DOHH2 (cell line): ENCODE results near the gene EEA1.

Experiments used
- H3F3A ChIP-seq: fragments of 200-600 bp; sonication (generic), shearing (Covaris generic); 2 replicates; pipeline ENCODE4 v1.6.0; 2016; ENCODE audit warnings: antibody characterized with exemption, mild to moderate bottlenecking; ENCODE audit not compliant: control insufficient read depth, insufficient read depth
- H3K27ac ChIP-seq: fragments of 200-600 bp; sonication (generic); 2 replicates; pipeline ENCODE4 v1.5.1; 2014; ENCODE audit warnings: low read depth, mild to moderate bottlenecking, low read length, moderate library complexity
- H3K27me3 ChIP-seq: fragments of 200-600 bp; sonication (generic); 2 replicates; pipeline ENCODE4 v1.6.1; 2014; ENCODE audit warnings: mild to moderate bottlenecking, low read length, mixed read lengths; ENCODE audit not compliant: control insufficient read depth
- H3K36me3 ChIP-seq: fragments of 200-600 bp; sonication (generic); 2 replicates; pipeline ENCODE4 v1.6.1; 2014; ENCODE audit warnings: mild to moderate bottlenecking, low read length, moderate library complexity, mixed read lengths; ENCODE audit not compliant: control insufficient read depth
- H3K4me1 ChIP-seq: fragments of 200-600 bp; sonication (generic); 2 replicates; pipeline ENCODE4 v1.6.1; 2014; ENCODE audit warnings: mild to moderate bottlenecking, low read length, mixed read lengths; ENCODE audit not compliant: control insufficient read depth
- H3K4me2 ChIP-seq: fragments of 200-600 bp; sonication (generic); 2 replicates; pipeline ENCODE4 v1.6.0; 2014; ENCODE audit warnings: mild to moderate bottlenecking, low read length, moderate library complexity
- H3K4me3 ChIP-seq: fragments of 200-600 bp; sonication (generic); 2 replicates; pipeline ENCODE4 v1.5.1; 2014; ENCODE audit warnings: mild to moderate bottlenecking, low read length, mixed read lengths
- H3K79me2 ChIP-seq: fragments of 200-600 bp; sonication (generic); 2 replicates; pipeline ENCODE4 v1.6.1; 2014; ENCODE audit warnings: mild to moderate bottlenecking, low read length, mixed read lengths; ENCODE audit not compliant: control insufficient read depth
- H3K9me2 ChIP-seq: fragments of 200-600 bp; sonication (generic); replicated peaks from 2 replicates; pipeline ENCODE4 v1.6.1; 2014; ENCODE audit warnings: mild to moderate bottlenecking, low read length, mixed read lengths; ENCODE audit not compliant: control insufficient read depth
- H3K9me3 ChIP-seq: fragments of 200-600 bp; sonication (generic); 2 replicates; pipeline ENCODE4 v1.6.1; 2014; ENCODE audit warnings: antibody characterized with exemption, low read length, mixed read lengths; ENCODE audit not compliant: control insufficient read depth, insufficient read depth
- H4K20me1 ChIP-seq: fragments of 200-600 bp; sonication (generic); 2 replicates; pipeline ENCODE4 v1.6.0; 2014; ENCODE audit warnings: low read depth, mild to moderate bottlenecking, antibody characterized with exemption, low read length, moderate library complexity; ENCODE audit not compliant: control insufficient read depth, insufficient read depth
- CTCF ChIP-seq: fragments of 200-600 bp; sonication (generic); IDR thresholded peaks from one replicate; pipeline ENCODE4 v1.5.1; 2014; ENCODE audit warnings: antibody characterized with exemption, mild to moderate bottlenecking, low read depth, low read length; ENCODE audit not compliant: poor library complexity, severe bottlenecking
- EZH2phosphoT487 ChIP-seq: fragments of 200-600 bp; sonication (generic); IDR thresholded peaks from 2 replicates; pipeline ENCODE4 v1.6.1; 2017; ENCODE audit warnings: borderline replicate concordance, mild to moderate bottlenecking, antibody characterized with exemption, low read length, moderate library complexity, mixed read lengths

Gene EEA1

GRCh38 chr12:92779902-92780301 lies 149.2 kb downstream of the EEA1 start:
- peaks cover 48% of the 10 kb centered on the region for H3K36me3 ChIP-seq

DNA sequence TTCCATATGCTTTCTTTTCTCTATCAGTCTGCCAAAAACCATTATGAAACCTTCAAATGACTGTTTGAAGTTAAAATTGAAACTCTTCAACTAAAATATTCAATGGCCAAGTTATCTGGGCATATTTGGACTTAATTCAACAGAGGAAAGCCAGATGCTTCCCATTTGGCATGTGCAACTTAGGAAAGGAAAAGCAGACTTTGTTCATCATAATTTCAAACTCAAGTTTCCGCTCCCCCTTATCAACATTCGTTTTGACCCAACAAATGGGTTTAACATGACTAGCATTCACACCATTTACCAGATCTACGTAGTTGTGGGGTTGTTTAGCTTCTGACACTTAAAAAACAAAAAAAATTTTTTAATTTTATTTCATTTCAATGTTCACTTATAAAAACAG lies 150.6 kb downstream of the EEA1 start:
- TF ChIP-seq CTCF (no peak), EZH2phosphoT487 (no peak)
- no peaks in the 10 kb centered on the region for H3K9me3 ChIP-seq
- H3K27me3 ChIP-seq: no peaks in the 10 kb centered on the region
- no peaks in the 10 kb centered on the region for H3K79me2 ChIP-seq
- H4K20me1 ChIP-seq: no peaks in the 10 kb centered on the region
- H3K9me2 ChIP-seq: no peaks in the 10 kb centered on the region
- no peak overlapping the region for H3K4me2 ChIP-seq
- H3K4me3 ChIP-seq: no peak overlapping the region
- peaks cover 47% of the 10 kb centered on the region for H3K36me3 ChIP-seq
- H3K4me1 ChIP-seq: no peaks in the 10 kb centered on the region
- H3K27ac ChIP-seq: no peak overlapping the region
- no peaks in the 10 kb centered on the region for H3F3A ChIP-seq

More at GRCh38 chr12:92779902-92780301, 149.2 kb downstream of the EEA1 start:
- Histone ChIP-seq H3K27me3 (no peaks in the 10 kb centered on the region), H3K9me2 (no peaks in the 10 kb centered on the region), H3K4me1 (no peaks in the 10 kb centered on the region), H4K20me1 (no peaks in the 10 kb centered on the region), H3F3A (no peaks in the 10 kb centered on the region), H3K27ac (no peak overlapping the region), H3K4me2 (no peak overlapping the region), H3K9me3 (no peaks in the 10 kb centered on the region), H3K79me2 (no peaks in the 10 kb centered on the region), H3K4me3 (no peak overlapping the region)
- TF ChIP-seq EZH2phosphoT487 (no peak), CTCF (no peak)

DNA sequence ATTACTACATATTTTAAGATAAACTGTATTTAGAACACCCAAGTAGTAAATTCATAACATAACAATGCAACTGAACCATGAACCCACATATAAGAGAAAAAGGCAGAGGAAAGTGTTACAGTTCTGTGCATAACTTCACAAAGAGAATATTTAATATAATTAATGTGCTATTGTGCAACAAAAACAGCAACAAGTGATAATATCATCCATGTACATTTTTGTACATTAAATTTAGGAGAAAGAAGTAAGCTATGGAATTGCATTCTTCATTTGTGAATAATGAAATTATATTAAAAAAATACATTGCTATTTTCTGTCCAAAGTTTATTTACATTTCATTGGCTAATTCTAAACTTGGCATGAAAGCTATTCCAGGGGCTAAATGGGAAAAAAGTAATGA lies 153.7 kb downstream of the EEA1 start:
- TF ChIP-seq EZH2phosphoT487 (no peak), CTCF (no peak)
- Histone ChIP-seq H3F3A (no peaks in the 10 kb centered on the region), H3K9me2 (no peaks in the 10 kb centered on the region), H3K79me2 (no peaks in the 10 kb centered on the region), H3K27me3 (no peaks in the 10 kb centered on the region), H3K4me3 (no peak overlapping the region), H3K9me3 (no peaks in the 10 kb centered on the region), H3K4me1 (peaks cover under 1% of the 10 kb centered on the region; the same call in 1 of the 2 replicates), H3K27ac (no peak overlapping the region), H4K20me1 (no peaks in the 10 kb centered on the region), H3K4me2 (no peak overlapping the region), H3K36me3 (peaks cover 34% of the 10 kb centered on the region)
